Ovary (tissue), 9 donors: ENCODE measurements around the gene IBA57. TPM values are rescaled to one million over a fixed set of nuclear protein-coding genes. Genes with fewer than 3 reads are reported as not detected.
A peak's percentile ranks its signal among the peaks of the same experiment; 100 is the strongest.

Experiments used
- DNase-seq, 5 donors: peaks; one replicate each; pipeline ENCODE4 v3.0.0-alpha.2; 2019 to 2020
- H3K27ac ChIP-seq, 2 donors: fragments of 200-600 bp; one replicate each; pipeline versions ENCODE4 v1.5.1 to v1.8.0; 2019 to 2022
- H3K27me3 ChIP-seq: fragments of 200-600 bp; one replicate; pipeline ENCODE4 v1.8.0; 2022
- H3K36me3 ChIP-seq: fragments of 200-600 bp; sonication (generic); one replicate; pipeline ENCODE4 v1.5.1; 2019
- H3K4me1 ChIP-seq: one replicate; pipeline ENCODE4 v1.8.1; 2013; ENCODE audit warnings: mild to moderate bottlenecking, moderate library complexity; ENCODE audit not compliant: insufficient read depth
- H3K4me3 ChIP-seq: fragments of 200-600 bp; sonication (generic); one replicate; pipeline ENCODE4 v1.5.1; 2017
- H3K9me3 ChIP-seq, 2 donors: fragments of 200-600 bp in 1 of 2; sonication (generic) in 1 of 2; one replicate each; pipeline versions ENCODE4 v1.5.1 to v1.8.1; 2013 to 2019; ENCODE audit warnings: mild to moderate bottlenecking in 1 of 2, moderate library complexity in 1 of 2
- CTCF ChIP-seq, 3 donors: fragments of 450-650 bp in 2 of 3; fragments of 200-600 bp in 1 of 3; IDR thresholded peaks; one replicate each; pipeline versions ENCODE4 v1.5.1 to v1.8.0; 2016 to 2022; ENCODE audit warnings: antibody characterized with exemption in 3 of 3, mild to moderate bottlenecking in 1 of 3
- EP300 ChIP-seq: sonication (generic); formaldehyde crosslinking; IDR thresholded peaks from one replicate; pipeline ENCODE4 v1.6.1; 2017; ENCODE audit warnings: antibody characterized with exemption
- POLR2A ChIP-seq: fragments of 450-650 bp; IDR thresholded peaks from one replicate; pipeline ENCODE4 v1.6.1; 2017; ENCODE audit warnings: antibody characterized with exemption, mild to moderate bottlenecking, moderate library complexity
- WGBS, 3 donors: extraction: QIAGEN DNeasy Blood & Tissue Kit in 1 of 3; methylation state at CpG; one replicate each; pipeline versions ENCODE4 v1.1.5 to v1.1.7; 2013 to 2017; 5-methylcytosine and 5-hydroxymethylcytosine counted together
- intact Hi-C, 4 donors: fragments of 100-400 bp; cut with DNase I; formaldehyde crosslinking; loops; one replicate each; pipeline versions ENCODE4 v1.11.0 to v1.15.1; 2022 to 2023
- polyA plus RNA-seq, 2 donors: library from polyadenylated mRNA; stranded (reverse); fragments of 200-250 nt in 1 of 2; fragments of 350-450 nt in 1 of 2; fragmentation: Illumina TruSeq in 1 of 2; extraction: RNeasy Lipid Tissue Mini Kit (QIAGEN cat#74804) in 1 of 2; gene quantifications; one replicate each; pipeline ENCODE4 v1.2.3, GENCODE V29; 2013 to 2014
- total RNA-seq, 7 donors: library from RNA; depleted of rRNA in 2 of 7; stranded (reverse); fragments of >200 nt in 2 of 7; fragmentation: NEBNext Ultra II Directional in 3 of 7; extraction: Animal tissue kit (Norgen Biotek cat#: 25700) in 3 of 7; gene quantifications; one replicate each; pipeline versions ENCODE4 v1.1.0 to v1.2.4, GENCODE V29; 2016 to 2023
- donor health status: DM: no; HTN: no; CAD: no; lungs with moderate emphysema.
- donor health status: DM: no; HTN: no; CAD: no.
- donor health status: Bipolar disorder and iron deficiency.
- donor health status: DM: yes; HTN: yes; CAD: no.
- donor health status: DM: no; HTN: no; CAD: no.
- donor health status: DM: yes; HTN: yes; CAD: no.

IBA57 gene
- total and polyA plus RNA-seq, 9 donors, result 2.8 to 14.5 (median 9.0) TPM

- Histone ChIP-seq H3K9me3 (no peaks in the 10 kb centered on the region), H3K4me3 (no peak overlapping the region), H3K27me3 (no peaks in the 10 kb centered on the region), H3K4me1 (peaks cover 15% of the 10 kb centered on the region), H3K36me3 (no peaks in the 10 kb centered on the region), H3K27ac (peak overlapping the region in 1 of 2 donors; percentile 27)
- 23 to 32% (median 31%) methylated on average over 30 of the region's 30 CpGs for WGBS, 3 donors
- DNase-seq, result peak; percentile 63 to 77 (median 76)
- TF ChIP-seq POLR2A (no peak), CTCF (IDR thresholded peaks at IDR 0.05) (no peak), EP300 (no peak)
- intact Hi-C loops, result loop anchor here in 2 of 4 donors (1.0 to 10.0 kb wide), 2 partner anchors 242 to 712 kb away; partner anchors contain the start of gene TRIM11 (in 1 of the 2)
Observed at GRCh38 chr1:228163007-228163753, 2.4 kb upstream of the IBA57 start.

GRCh38 chr1:228163776-228164519 lies 1.7 kb upstream of the IBA57 start:
- Histone ChIP-seq H3K36me3 (no peaks in the 10 kb centered on the region), H3K9me3 (no peaks in the 10 kb centered on the region), H3K27ac (peak overlapping the region in 1 of 2 donors; percentile 27), H3K4me1 (peaks cover 14% of the 10 kb centered on the region), H3K27me3 (no peaks in the 10 kb centered on the region), H3K4me3 (no peak overlapping the region)
- 91 to 97% (median 91%) methylated on average over 10 of the region's 10 CpGs for WGBS, 3 donors
- peak in 4 of 5 donors; percentile 35 to 48 (median 39) for DNase-seq
- intact Hi-C loops, result loop anchor here in 2 of 4 donors (1.0 to 10.0 kb wide), 2 partner anchors 241 to 713 kb away; partner anchors contain the start of gene TRIM11 (in 1 of the 2)
- no peak for TF ChIP-seq POLR2A
- TF ChIP-seq CTCF (IDR thresholded peaks at IDR 0.05), result no peak
- no peak for TF ChIP-seq EP300

GRCh38 chr1:228164561-228165371 lies 838 bp upstream of the IBA57 start:
- WGBS, 3 donors, result 53 to 57% (median 55%) methylated on average over 20 of the region's 20 CpGs
- Histone ChIP-seq H3K4me1 (peaks cover 14% of the 10 kb centered on the region), H3K9me3 (no peaks in the 10 kb centered on the region), H3K36me3 (no peaks in the 10 kb centered on the region), H3K4me3 (peak overlapping the region; percentile 33), H3K27ac (peak overlapping the region; percentile 84 to 100), H3K27me3 (no peaks in the 10 kb centered on the region)
- TF ChIP-seq CTCF (IDR thresholded peaks at IDR 0.05) (no peak), EP300 (peak; percentile 12), POLR2A (no peak)
- intact Hi-C loops, result loop anchor here in 1 of 4 donors (1.0 to 10.0 kb wide), 2 partner anchors 24 to 240 kb away; partner anchors contain the start of genes GUK1 and TRIM11
- DNase-seq, result peak; percentile 33 to 61 (median 55)
